NCI-H1436 treated with DMSO at 0.1 percent for 48 hours (cell line): ENCODE measurements around the gene IL10RB.
"Not testable (repeated sequence)": the region's sequence is repeated elsewhere in the genome, so short reads cannot be mapped to it uniquely, and the experiment has no call there.

ENCODE experiments used
- DNase-seq: peaks from one replicate; lab custom pipeline; 2025; lab: John Stamatoyannopoulos, UW

The IL10RB gene

DNA sequence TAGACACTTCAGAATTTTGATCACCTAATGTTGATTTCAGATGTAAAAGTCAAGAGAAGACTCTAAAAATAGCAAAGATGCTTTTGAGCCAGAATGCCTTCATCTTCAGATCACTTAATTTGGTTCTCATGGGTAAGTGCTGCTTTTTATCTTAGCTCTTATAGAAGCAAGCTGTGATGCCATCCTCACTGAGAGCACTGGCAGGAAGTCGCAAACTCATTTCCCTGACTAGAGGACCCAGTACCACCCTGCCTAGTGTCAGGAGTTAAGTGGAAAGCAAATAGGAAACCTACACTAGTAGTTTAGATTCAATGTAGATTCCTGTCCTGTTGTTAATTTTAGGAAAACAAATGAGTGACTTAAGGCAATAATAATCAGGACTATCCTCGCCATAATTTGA is 24.3 kb upstream of the IL10RB start:
- DNase-seq = no peak

DNA sequence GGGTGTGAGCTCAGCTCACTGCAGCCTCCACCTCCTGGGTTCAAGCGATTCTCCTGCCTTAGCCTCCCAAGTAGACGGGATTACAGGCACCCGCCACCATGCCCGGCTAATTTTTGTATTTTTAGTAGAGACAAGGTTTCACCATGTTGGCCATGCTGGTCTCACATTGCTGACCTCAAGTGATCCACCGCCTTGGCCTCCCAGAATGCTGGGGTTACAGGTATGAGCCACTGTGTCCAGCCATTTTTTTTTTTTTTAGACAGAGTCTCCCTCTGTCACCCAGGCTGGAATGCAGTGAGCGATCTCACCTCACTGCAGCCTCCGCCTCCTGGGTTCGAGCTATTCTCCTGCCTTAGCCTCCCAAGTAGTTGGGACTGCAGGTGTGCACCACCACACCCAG is 23.3 kb upstream of the IL10RB start:
- not testable (repeated sequence) for DNase-seq

DNA sequence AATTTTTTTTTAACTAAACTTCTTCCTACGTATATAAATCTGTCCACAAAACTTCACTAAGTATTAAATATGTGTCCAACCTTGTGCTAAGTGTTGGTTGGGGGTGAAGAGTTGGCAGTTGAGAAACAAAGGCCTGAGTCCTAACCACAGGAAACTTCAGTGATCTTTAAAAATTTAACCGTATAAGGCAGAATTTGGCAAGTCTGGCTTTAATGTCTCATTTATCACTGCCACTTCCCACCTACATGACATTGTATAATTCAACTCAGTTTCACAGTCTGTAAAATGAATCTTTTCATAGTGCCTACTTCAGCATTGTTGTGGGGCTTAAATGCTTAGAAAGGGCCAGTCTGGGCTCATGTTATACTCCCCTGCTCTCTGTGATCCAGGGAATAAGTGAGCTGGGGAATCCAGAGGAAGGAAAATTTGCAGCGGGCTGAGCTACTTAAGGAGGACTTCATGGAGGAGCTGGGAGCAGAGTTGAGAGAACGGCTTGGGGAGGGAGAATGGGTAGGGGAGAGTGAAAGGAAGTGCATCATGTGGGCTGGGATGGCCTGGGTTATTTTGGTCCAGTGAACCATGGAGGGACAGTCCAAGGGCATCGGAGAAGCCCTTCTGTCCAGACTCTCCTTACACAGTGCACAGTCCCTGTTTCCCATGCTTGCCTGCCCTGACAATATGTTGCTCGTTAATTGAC is 21.9 kb upstream of the IL10RB start:
- no peak for DNase-seq

DNA sequence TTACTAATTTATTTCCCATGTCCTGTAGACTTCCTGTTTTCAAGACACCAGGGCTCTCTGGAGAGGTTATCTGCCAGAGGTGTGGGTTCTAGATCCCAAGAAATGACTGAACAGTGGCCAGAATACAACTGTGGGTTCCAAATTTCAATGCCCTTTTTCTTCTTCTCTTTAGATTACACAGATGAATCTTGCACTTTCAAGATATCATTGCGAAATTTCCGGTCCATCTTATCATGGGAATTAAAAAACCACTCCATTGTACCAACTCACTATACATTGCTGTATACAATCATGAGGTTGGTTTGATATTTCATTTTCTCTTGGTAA is 21.4 kb upstream of the IL10RB start:
- no peak for DNase-seq

DNA sequence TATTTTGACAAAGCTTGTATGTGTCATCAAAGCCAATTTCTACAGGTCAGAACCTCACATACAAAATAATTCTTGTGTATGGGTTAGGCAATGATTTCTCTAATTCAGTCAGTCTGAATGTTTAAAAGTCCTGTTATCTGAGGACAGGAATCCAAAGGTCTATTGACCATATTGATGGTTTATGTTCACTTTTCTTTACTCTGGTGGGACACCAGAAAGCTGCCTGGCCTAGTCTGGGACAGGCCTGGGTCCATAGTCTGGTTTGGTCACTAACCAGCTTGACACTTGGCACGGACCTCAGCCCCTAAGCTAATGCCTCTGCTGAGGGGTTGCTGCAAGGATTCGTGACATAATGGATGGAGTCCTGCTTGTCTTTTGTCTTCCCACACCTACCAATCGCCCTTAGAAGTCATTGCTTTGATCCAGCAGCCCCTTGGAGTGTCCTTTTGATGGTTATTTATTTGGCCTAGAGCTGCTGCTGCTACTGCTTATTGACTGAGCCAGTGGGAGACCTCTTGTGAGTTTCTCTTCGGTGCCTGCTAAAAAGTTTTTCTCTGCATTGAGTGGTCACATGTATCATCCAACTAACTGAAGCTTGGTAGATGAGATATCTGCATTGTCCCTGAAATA is 20.8 kb upstream of the IL10RB start:
- DNase-seq = no peak

DNA sequence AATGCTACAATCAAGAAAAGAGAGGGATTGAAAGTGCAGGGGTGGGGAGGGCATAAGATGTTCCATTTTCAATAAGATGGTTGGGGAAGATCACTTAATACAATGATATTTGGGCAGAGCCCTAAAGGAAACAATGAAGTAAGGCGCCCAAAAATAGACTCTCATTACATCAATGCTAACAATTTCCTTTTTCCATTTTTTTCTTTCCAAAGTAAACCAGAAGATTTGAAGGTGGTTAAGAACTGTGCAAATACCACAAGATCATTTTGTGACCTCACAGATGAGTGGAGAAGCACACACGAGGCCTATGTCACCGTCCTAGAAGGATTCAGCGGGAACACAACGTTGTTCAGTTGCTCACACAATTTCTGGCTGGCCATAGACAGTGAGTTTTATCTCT is 19.7 kb upstream of the IL10RB start:
- DNase-seq = no peak

DNA sequence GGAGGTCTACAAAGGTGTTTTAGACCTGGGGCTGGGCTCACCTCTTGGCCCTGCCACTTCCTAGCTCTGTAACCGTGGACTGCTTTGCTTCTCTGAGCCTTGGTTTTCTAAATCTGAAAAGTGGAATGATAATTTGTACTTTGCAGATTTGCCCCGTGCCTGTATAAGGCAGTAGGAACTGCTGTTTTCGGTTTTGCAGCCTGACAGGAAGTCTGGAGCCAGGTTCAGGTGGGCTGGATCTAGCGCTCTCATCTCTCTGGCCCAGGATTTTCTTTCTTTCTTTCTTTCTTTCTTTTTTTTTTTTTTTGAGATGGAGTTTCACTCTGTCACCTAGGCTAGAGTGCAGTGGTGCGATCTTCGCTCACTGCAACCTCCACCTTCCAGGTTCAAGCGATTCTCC is 19.2 kb upstream of the IL10RB start:
- no peak for DNase-seq

DNA sequence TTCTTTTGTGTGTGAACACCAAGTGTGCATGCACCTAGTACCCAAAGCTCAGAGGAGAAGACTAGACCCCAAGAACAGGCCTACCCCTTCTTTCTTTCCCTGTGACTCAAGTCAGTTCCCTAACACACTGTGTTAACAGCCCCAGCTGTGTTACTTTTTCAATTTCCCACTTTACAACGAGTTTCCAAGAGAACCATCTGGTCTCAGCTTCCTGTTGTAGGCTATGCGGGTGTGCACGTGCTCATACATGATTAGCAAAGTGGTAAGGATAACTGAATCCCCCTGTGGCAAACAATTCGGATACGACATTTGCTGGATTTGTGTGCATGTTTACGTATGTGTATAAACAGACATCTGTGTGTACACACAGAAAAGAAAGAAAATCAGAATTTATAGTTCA is 18.6 kb upstream of the IL10RB start:
- no peak for DNase-seq

DNA sequence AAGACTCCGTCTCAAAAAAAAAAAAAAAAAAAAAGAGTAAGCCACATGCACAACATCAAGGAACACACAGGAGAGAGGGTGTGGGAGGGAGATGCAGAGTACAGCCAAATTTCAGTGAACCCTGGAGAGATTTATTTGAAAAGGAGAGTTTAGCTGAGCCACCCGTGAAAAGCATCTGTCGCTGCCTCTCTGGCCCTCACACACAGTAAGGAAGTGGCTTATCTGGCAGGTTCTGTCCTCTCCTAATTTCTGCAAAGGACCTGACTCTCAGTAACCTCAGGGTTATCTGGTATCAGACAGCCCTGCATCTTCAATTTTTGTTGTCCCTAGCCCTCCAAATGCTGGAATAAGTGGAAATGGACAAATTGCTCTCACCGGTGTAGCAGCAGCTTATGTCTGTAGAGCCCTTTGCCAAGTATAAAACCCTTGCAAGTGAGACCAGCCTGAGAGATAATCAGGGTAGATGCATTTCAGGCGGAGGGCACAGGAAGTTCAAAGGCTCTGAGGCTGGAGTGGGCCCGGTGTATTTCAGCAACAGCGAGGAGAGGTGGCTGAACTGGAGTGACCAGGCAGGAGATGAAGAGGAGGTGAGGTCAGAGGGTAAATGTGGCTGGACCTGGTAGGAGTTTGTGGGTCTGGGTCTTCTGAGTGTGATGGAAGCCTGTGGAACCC is 16.7 kb upstream of the IL10RB start:
- DNase-seq = no peak

DNA sequence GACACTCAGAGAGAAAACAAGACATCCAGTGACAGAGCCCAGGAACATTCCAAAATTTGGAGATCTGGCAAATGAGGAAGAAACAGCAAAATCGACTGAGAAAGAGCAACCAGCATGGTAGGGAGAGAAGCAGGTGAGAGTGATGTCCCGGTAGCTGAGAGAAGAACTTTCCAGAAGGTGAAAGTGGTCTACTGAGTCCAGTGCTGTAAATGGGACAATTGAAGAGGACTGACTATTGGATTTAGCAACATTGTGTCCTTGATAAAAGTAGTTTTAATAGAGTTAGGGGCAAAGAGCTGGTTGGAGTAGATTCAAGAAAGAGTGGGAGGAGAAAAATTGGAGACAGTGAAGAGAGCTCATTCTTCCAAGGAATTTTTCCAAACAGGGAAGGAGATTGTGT is 15.0 kb upstream of the IL10RB start:
- DNase-seq = no peak

DNA sequence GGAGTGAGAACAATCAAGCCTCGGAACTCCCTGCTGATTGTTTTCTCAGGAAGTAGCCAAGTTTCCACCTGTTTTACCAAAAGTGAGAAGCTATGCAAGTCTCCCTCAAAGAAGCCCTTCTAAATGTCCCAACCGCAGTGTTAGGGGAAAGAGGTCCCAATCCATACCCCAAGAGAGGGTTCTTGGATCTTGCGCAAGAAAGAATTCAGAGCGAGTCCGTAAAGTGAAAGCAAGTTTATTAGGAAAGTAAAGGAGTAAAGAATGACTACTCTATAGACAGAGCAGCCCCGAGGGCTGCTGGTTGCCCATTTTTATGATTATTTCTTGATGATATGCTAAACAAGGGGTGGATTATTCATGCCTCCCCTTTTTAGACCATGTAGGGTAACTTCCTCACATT is 12.8 kb upstream of the IL10RB start:
- not testable (repeated sequence) for DNase-seq

DNA sequence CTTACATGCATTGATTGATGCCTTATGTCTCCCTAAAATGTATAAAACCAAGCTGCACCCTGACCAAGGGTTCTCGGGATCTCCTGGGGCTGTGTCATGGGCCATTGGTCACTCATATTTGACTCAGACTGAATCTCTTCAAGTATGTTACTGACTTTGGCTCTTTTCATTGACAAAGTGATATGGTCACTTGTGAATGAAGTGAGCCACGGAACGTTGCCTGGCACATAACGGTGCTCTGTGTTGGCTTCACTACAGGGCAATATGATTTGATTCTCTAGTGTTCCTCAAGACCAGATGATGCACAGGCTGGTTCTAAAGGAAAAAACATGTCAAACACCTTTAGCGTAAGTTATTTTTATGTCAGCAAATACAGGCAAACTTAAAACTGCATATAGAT is 11.4 kb upstream of the IL10RB start:
- DNase-seq = no peak

DNA sequence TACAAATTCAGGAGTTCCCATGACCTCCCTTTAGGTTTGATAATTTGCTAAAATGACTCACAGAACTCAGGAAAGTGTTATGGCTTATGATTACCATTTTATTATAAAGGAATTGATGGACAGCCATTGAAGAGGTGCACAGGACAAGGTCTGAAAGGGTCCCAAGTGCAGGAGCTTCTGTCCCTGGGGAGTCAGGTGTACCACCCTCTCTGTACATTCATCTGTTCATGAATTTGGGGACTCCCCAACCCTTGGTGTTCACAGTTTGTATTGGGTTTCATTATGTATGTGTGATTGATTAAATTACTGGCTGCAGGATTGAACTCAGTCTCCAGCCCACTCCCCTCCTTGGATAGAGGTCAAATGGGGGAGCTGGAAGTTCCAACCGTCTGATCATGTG is 10.8 kb upstream of the IL10RB start:
- DNase-seq = no peak

DNA sequence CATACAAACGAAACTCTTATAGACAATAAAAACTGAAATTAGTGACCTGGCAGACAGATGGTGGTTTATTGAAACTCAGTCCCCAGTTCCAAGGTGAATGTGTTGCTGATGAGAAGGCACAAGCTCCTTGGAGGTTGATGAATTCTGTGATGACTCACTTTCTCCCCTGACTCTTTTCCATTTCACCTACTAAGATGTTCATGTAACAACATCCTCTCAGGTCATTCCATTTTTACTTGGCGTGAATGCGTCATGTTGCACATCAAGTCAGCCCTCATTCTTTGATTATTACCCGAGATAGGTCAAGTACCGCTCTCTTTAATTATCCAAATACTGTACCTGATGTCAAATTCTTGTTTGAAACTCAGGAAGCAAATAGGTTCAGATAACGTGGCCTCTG is 10.1 kb upstream of the IL10RB start:
- no peak for DNase-seq

DNA sequence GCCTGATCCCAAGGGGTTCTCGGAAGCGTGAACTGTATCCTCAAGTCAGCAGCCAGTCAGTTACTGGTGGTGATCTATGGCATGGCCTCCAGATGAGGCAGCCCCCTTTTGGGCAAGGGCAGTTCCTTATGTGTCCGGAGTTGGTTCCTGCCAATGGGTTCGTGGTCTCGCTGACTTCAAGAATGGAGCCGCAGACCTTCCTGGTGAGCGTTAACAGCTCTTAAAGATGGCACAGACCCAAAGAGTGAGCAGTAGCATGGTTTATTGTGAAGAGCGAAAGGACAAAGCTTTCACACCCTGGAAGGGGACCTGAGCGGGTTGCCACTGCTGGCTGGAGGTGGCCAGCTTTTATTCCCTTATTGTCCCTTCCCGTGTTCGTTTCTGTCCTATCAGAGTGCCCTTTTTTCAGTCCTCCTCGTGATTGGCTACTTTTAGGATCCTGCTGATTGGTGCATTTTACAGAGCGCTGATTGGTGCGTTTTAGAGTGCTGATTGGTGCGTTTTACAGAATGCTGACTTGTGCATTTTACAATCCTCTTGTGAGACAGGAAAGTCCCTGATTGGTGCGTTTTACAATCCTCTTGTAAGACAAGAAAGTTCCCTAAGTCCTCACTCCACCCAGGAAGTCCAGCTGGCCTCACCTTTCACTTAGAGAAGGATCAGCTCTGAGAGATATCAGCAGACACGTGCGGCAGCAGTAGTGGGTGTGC is 8.9 kb upstream of the IL10RB start:
- no peak for DNase-seq

DNA sequence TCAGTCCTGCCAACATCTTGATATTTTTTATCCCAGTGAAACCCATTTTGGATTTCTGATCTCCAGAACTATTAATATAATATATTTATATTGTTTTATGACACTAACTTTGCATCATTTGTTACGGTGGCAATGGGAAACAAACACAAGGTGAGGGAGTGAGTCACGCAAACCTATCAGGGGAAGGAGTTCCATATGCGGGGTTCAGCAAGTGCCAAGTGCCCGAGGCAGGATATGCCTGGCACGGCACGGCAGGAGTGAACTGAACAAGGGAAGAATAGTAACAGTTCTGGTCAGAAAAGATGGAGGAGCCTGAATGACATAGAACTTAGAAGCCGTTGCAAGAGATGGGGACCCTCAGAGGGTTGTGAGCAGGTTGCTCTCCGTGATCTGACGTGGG is 7.7 kb upstream of the IL10RB start:
- DNase-seq = no peak

DNA sequence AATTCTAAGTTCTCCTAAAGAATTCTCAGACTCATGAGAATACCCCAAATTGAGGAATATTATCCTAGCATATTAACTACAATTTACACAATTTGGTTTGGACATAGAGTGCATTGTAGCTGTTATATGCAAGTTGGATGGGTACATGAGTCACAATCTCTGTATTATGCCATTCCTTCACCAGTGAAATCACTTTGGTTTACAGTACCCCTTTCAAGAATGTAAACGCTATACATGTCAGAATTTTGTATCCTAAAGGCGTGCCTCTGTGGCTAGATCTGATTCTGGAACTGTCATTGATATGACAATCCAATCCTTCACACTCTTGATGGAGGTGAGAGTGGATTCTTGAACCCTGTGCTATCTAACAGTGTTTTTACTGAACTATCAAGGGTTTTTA is 6.7 kb upstream of the IL10RB start:
- DNase-seq = no peak

DNA sequence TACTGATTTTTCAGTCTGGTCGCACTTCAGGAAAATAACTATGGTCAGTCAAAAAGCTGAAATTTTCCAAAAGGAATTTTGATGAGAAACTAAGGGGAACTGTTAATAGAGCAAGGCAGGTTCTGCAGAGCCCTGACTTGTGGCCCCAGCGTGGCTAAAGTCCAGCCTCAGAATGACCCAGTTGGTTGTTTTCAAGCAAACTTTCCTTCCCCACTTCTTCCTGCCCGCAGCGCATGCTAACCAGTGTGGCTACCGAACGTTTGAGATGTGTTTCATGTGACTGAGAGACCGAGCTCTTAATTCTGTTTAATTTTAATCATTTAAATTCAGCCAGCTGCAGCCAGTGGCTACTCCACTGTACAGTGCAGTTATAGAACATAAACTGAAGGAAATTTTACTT is 6.2 kb upstream of the IL10RB start:
- no peak for DNase-seq

DNA sequence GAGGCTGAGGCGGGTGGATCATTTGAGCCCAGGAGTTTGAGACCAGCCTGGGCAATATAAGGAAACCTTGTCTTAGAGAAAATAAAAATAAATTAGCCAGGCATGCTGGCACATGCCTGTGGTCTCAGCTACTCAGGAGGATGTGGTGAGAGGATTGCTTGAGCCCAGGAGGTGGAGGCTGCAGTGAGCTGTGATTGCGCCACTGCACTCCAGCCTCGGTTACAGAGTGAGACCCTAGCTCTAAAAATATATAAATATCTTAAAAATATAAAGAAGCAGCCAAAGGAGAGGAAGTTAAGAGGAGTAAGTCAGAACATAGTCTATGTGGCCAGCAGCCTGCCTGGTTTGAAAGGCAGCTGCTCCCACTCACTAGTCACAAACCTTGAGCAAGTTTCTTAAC is 4.5 kb upstream of the IL10RB start:
- DNase-seq = no peak

DNA sequence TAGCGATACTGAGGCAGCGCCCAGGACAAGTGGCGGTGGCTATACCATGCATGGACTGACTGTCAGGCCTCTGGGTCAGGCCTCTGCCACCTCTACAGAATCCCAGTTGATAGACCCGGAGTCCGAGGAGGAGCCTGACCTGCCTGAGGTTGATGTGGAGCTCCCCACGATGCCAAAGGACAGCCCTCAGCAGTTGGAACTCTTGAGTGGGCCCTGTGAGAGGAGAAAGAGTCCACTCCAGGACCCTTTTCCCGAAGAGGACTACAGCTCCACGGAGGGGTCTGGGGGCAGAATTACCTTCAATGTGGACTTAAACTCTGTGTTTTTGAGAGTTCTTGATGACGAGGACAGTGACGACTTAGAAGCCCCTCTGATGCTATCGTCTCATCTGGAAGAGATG is 3.2 kb upstream of the IL10RB start:
- no peak for DNase-seq

DNA sequence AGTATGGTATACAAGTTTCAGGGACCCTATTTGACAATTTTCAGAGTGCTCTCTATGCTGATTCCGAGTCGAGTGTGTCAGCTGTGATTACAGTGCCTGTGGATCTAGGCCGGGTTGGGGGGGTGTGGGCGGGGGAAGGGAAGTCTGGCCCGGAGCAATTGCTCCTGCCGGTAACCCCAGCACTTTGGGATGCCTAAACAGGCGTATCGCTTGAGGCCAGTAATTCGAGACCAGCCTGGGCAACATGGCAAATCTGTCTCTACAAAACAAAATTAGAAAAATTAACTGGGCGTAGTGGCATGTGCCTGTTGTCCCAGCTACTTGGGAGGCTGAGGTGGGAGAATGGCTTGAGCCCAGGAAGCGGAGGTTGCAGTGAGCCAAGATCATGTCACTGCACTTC is 1.6 kb upstream of the IL10RB start:
- DNase-seq = no peak

DNA sequence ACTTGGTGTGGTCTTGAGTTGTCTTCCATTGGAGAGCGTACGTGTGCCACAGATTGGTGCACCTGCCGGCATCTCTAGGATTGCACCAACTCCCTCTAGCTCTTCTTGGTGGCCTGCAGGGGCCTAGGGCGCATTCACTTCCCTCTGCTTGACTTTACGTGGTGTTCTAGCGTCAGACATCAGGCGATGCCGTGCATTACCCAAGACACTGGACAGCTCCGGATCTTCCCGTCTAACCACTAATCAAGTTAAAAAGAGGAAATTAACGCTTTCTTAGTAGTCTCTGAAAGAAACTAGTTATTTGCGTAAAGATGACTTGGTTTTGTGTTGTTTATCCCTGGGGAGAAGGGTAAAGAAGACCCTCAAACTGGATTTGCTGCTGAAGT is 510 bp upstream of the IL10RB start:
- DNase-seq = no peak

DNA sequence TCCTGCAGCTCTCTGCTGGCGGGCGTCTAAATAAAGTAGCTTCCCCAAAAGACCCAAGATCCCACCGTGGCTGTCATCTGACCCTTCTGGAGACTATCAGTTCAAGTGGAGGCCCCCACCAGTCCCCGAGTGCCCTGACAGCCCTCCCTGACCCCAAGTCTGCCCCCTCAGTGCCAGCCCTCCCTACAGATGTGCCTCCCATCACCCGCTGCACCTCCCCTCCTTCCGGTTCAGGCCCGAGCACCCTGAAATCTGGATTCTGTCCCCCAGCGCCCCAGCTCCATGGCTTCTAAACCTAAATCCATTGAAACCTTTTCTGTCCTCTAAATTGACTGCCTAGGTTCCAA is 595 bp downstream of the IL10RB start:
- no peak for DNase-seq
